GM10248 (cell line): Measurements from ENCODE around the gene NISCH.

Source experiments
- CTCF ChIA-PET: fragments of 300-600 bp; sonication (Branson Sonifier 250); formaldehyde crosslinking; extraction: SDS; loops from one replicate; lab custom pipeline; 2021; ENCODE audit warnings: antibody characterized with exemption; lab: Yijun Ruan, JAX
- POLR2A ChIA-PET: fragments of 350-650 bp; sonication (Branson Sonifier 250); formaldehyde crosslinking; extraction: SDS; loops from one replicate; lab custom pipeline; 2020; ENCODE audit warnings: antibody characterized with exemption; lab: Yijun Ruan, JAX
- DNase-seq: peaks from one replicate; pipeline ENCODE4 v3.0.0; 2012; ENCODE audit errors: extremely low spot score
- CTCF ChIP-seq: IDR thresholded peaks from 2 replicates; pipeline ENCODE4 v1.5.1; 2012; ENCODE audit warnings: mild to moderate bottlenecking, low read depth; ENCODE audit errors: extremely low read depth, missing control alignments, control extremely low read depth

Gene NISCH

DNA sequence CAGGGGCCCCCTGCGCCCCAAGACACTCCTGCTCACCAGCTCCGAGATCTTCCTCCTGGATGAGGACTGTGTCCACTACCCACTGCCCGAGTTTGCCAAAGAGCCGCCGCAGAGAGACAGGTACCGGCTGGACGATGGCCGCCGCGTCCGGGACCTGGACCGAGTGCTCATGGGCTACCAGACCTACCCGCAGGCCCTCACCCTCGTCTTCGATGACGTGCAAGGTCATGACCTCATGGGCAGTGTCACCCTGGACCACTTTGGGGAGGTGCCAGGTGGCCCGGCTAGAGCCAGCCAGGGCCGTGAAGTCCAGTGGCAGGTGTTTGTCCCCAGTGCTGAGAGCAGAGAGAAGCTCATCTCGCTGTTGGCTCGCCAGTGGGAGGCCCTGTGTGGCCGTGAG is 36.7 kb downstream of the NISCH start:
- no peak for TF ChIP-seq CTCF
- ChIA-PET CTCF (interaction anchor here (1.1 kb wide), 1 partner anchor 35 kb away, joined by 3 read pairs; no protein-coding TSS in a partner anchor), POLR2A (no interaction called here)
- DNase-seq: no peak

DNA sequence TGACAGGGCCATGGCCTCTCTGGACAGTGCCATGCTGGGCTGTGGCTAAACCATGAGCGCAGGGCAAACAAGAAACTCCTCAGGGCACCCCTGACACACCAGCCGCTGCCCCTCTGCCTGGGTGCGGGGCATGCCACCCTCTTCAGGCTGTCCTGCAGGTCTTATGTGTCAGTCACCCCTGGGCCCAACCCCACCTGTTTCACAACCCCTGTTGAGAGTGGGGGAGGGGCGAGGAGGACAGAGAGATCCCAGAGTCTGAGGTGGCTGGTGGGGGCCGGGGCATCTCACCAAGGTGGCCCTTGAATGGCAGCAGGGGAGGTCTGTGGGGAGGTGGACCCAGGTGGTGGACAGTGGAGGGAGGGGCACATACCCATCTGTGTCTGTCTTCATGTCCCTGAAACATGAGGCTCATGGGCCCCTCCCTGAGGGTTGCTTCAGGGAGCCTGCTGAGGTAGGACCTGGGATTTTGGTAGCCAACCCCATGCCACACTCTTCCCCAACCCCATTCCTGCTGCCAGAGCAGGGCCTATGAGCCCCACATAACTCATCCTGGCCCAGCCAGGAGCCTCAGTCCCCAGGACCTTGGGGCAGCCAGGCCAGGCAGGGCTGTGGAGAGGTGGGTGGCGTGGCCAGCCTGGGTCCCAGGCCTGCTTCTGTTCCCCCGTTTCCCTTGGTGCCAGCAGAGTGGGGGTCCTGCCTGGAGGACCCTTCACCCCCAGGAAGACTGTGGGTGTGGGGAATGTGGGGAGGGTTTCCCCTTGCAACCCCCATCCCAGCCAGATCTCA is 38.0 kb downstream of the NISCH start:
- no peak for TF ChIP-seq CTCF
- ChIA-PET CTCF (no interaction called here), POLR2A (no interaction called here)
- DNase-seq: no peak

GRCh38 chr3:52494445-52494844 is 39.0 kb downstream of the NISCH start:
- DNase-seq: no peak
- CTCF ChIA-PET: no interaction called here
- POLR2A ChIA-PET: no interaction called here
- TF ChIP-seq CTCF: no peak

- ChIA-PET CTCF (no interaction called here), POLR2A (no interaction called here)
- no peak for TF ChIP-seq CTCF
- DNase-seq: no peak
Observed at GRCh38 chr3:52494886-52495495, 39.6 kb downstream of the NISCH start, which contains the start of gene STAB1. Gene STAB1, plus strand, starts transcription at chr3:52495338. Its CDS starts 76 bp downstream, at chr3:52495414.

GRCh38 chr3:52495777-52496602 is 40.6 kb downstream of the NISCH start:
- ChIA-PET CTCF (no interaction called here), POLR2A (no interaction called here)
- TF ChIP-seq CTCF: no peak
- DNase-seq: no peak
